Neural progenitor cell (in vitro differentiated cells): ENCODE measurements around the gene KRT7. TPM values are rescaled to one million over a fixed set of nuclear protein-coding genes. Genes with fewer than 3 reads are reported as not detected.
"Not testable (repeated sequence)": the region's sequence is repeated elsewhere in the genome, so short reads cannot be mapped to it uniquely, and the experiment has no call there.

Experiments used
- DNase-seq: peaks from one replicate; pipeline ENCODE4 v3.0.0-alpha.2; 2016; ENCODE audit warnings: low spot score
- H2AFZ ChIP-seq: fragments of 200-600 bp; sonication (generic); replicated peaks from 2 replicates; pipeline ENCODE4 v1.6.1; 2016; ENCODE audit warnings: antibody characterized with exemption
- H3F3A ChIP-seq: fragments of 200-600 bp; sonication (generic); 2 replicates; pipeline ENCODE4 v1.6.1; 2016; ENCODE audit warnings: antibody characterized with exemption, low read depth
- H3K27ac ChIP-seq: fragments of 200-600 bp; sonication (generic); 2 replicates; pipeline ENCODE4 v1.5.1; 2016; ENCODE audit warnings: mild to moderate bottlenecking
- H3K27me3 ChIP-seq: fragments of 200-600 bp; sonication (generic); 2 replicates; pipeline ENCODE4 v1.6.1; 2016; ENCODE audit warnings: mild to moderate bottlenecking, moderate library complexity
- H3K36me3 ChIP-seq: fragments of 200-600 bp; sonication (generic); 2 replicates; pipeline ENCODE4 v1.5.1; 2016
- H3K4me1 ChIP-seq: fragments of 200-600 bp; sonication (generic); 2 replicates; pipeline ENCODE4 v1.6.1; 2016; ENCODE audit warnings: mixed run types
- H3K4me2 ChIP-seq: fragments of 200-600 bp; sonication (generic); 2 replicates; pipeline ENCODE4 v1.6.1; 2016
- H3K4me3 ChIP-seq: fragments of 200-600 bp; sonication (generic); 2 replicates; pipeline ENCODE4 v1.5.1; 2016
- H3K79me2 ChIP-seq: fragments of 200-600 bp; sonication (generic); 2 replicates; pipeline ENCODE4 v1.6.1; 2016; ENCODE audit warnings: low read depth
- H3K9ac ChIP-seq: fragments of 200-600 bp; sonication (generic); 2 replicates; pipeline ENCODE4 v1.6.1; 2016
- H3K9me3 ChIP-seq: fragments of 200-600 bp; sonication (generic); 2 replicates; pipeline ENCODE4 v1.5.1; 2016; ENCODE audit warnings: low read depth
- H4K20me1 ChIP-seq: fragments of 200-600 bp; sonication (generic); 2 replicates; pipeline ENCODE4 v1.6.1; 2016; ENCODE audit warnings: low read depth
- H3K27ac Mint-ChIP-seq: 3 replicates; pipeline ENCODE4 v1.8.0; 2021; ENCODE audit warnings: mixed read lengths
- H3K27me3 Mint-ChIP-seq: 2 replicates; pipeline ENCODE4 v1.8.0; 2022; ENCODE audit warnings: low read depth, mild to moderate bottlenecking, inconsistent platforms, moderate library complexity, mixed read lengths; ENCODE audit not compliant: insufficient read depth
- H3K36me3 Mint-ChIP-seq: 3 replicates; pipeline ENCODE4 v1.8.0; 2021; ENCODE audit warnings: mixed read lengths
- H3K4me1 Mint-ChIP-seq: 3 replicates; pipeline ENCODE4 v1.8.0; 2021; ENCODE audit warnings: mixed read lengths
- H3K4me3 Mint-ChIP-seq: 3 replicates; pipeline ENCODE4 v1.8.0; 2021; ENCODE audit warnings: mild to moderate bottlenecking, moderate library complexity, mixed read lengths
- H3K9me3 Mint-ChIP-seq: 3 replicates; pipeline ENCODE4 v1.8.0; 2020; ENCODE audit warnings: mixed read lengths
- EZH2 ChIP-seq: fragments of 200-600 bp; sonication (generic); IDR thresholded peaks from 2 replicates; pipeline ENCODE4 v1.6.1; 2017; ENCODE audit warnings: antibody characterized with exemption, mild to moderate bottlenecking, moderate library complexity
- EZH2phosphoT487 ChIP-seq: fragments of 200-600 bp; sonication (generic); IDR thresholded peaks from 2 replicates; pipeline ENCODE4 v1.6.1; 2017; ENCODE audit warnings: antibody characterized with exemption
- total RNA-seq: library from RNA; depleted of rRNA; stranded (reverse); fragments of >200 nt; gene quantifications from 2 replicates; pipeline ENCODE4 v1.2.3, GENCODE V29; 2015; ENCODE audit warnings: low replicate concordance
- TF ChIP-seq, protein P1 (sequence below): fragments of 200-600 bp; sonication (generic); IDR thresholded peaks from 2 replicates; pipeline ENCODE4 v1.5.1; 2017; ENCODE audit warnings: antibody characterized with exemption, mild to moderate bottlenecking

KRT7 gene
- total RNA-seq, 1 donor from 2014 or later, result not detected

DNA sequence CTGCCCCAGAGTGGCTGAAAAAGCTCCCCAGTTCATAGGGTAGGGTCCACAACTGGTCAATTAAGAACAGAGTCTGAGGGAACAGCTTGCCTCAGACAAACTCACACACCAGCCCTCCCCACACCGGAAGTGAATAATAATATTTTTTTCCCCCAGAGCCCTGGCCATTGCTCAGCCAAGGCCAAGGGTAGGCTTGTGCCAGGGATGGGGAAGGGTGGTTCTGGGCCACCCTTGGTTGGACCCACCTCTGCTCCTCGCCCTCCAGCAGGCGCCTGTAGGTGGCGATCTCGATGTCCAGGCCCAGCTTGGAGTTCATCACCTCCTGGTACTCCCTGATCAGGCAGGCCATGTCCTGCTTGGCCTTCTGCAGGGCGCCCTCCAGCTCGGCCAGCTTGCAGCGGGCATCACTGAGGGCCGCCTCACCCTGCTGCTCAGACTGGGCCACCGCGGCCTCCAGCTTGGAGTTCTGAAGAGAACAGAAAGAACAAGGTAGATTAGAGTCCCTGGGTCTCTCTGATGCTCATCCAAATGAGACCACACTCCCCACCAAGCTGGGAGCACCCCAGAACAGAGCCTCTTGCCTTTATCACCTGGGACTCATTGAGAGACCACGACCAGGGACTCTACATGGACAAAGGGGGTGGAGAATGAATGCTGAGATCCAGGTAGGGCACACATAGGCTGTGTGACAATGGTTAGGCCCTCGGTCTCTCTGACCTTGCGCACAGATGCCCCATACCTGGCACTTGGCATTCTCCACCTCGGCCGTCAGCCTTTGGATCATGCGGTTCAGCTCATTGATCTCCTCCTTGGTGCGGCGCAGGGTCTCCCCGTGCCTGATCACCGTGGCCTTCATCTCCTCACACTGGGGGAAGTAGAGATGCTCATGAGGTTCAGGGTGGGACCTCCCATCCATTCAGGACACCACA is 54.1 kb downstream of the KRT7 start:
- not testable (repeated sequence) for H3K9me3 ChIP-seq, H3K27me3 Mint-ChIP-seq, H3K4me3 ChIP-seq, H3K36me3 Mint-ChIP-seq, H3K9me3 Mint-ChIP-seq, DNase-seq, H3K4me1 Mint-ChIP-seq, H3F3A ChIP-seq, H3K4me2 ChIP-seq, H3K36me3 ChIP-seq, H3K9ac ChIP-seq, H3K79me2 ChIP-seq, H3K4me1 ChIP-seq, H3K27me3 ChIP-seq, H4K20me1 ChIP-seq, H3K27ac ChIP-seq, H3K4me3 Mint-ChIP-seq, H2AFZ ChIP-seq, H3K27ac Mint-ChIP-seq
- TF ChIP-seq, protein P1, sequence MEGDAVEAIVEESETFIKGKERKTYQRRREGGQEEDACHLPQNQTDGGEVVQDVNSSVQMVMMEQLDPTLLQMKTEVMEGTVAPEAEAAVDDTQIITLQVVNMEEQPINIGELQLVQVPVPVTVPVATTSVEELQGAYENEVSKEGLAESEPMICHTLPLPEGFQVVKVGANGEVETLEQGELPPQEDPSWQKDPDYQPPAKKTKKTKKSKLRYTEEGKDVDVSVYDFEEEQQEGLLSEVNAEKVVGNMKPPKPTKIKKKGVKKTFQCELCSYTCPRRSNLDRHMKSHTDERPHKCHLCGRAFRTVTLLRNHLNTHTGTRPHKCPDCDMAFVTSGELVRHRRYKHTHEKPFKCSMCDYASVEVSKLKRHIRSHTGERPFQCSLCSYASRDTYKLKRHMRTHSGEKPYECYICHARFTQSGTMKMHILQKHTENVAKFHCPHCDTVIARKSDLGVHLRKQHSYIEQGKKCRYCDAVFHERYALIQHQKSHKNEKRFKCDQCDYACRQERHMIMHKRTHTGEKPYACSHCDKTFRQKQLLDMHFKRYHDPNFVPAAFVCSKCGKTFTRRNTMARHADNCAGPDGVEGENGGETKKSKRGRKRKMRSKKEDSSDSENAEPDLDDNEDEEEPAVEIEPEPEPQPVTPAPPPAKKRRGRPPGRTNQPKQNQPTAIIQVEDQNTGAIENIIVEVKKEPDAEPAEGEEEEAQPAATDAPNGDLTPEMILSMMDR, result peak; percentile 38

GRCh38 chr12:52287816-52288805 is 55.1 kb downstream of the KRT7 start:
- not testable (repeated sequence) for H3K27ac Mint-ChIP-seq, H3K4me3 ChIP-seq, H3K27ac ChIP-seq, H3K9ac ChIP-seq, H3K4me3 Mint-ChIP-seq, H3K79me2 ChIP-seq, H3K9me3 Mint-ChIP-seq, H4K20me1 ChIP-seq, H3F3A ChIP-seq, H3K4me1 Mint-ChIP-seq, DNase-seq, H3K36me3 Mint-ChIP-seq, H3K27me3 Mint-ChIP-seq, H3K9me3 ChIP-seq, H3K4me1 ChIP-seq, H2AFZ ChIP-seq, H3K4me2 ChIP-seq, H3K36me3 ChIP-seq
- peaks cover 13% of the 10 kb centered on the region for H3K27me3 ChIP-seq

GRCh38 chr12:52290483-52291134 is 57.6 kb downstream of the KRT7 start:
- not testable (repeated sequence) for H3K36me3 ChIP-seq, H4K20me1 ChIP-seq, H3K4me2 ChIP-seq, H3K9ac ChIP-seq, H3F3A ChIP-seq, H3K9me3 Mint-ChIP-seq, H3K4me3 ChIP-seq, H3K27ac ChIP-seq, H3K9me3 ChIP-seq, DNase-seq, H2AFZ ChIP-seq, H3K27ac Mint-ChIP-seq, H3K36me3 Mint-ChIP-seq, H3K4me1 ChIP-seq, H3K79me2 ChIP-seq, H3K4me3 Mint-ChIP-seq, H3K4me1 Mint-ChIP-seq
- H3K27me3 ChIP-seq, result peaks cover 24% of the 10 kb centered on the region
- H3K27me3 Mint-ChIP-seq, result peaks cover 12% of the 10 kb centered on the region

DNA sequence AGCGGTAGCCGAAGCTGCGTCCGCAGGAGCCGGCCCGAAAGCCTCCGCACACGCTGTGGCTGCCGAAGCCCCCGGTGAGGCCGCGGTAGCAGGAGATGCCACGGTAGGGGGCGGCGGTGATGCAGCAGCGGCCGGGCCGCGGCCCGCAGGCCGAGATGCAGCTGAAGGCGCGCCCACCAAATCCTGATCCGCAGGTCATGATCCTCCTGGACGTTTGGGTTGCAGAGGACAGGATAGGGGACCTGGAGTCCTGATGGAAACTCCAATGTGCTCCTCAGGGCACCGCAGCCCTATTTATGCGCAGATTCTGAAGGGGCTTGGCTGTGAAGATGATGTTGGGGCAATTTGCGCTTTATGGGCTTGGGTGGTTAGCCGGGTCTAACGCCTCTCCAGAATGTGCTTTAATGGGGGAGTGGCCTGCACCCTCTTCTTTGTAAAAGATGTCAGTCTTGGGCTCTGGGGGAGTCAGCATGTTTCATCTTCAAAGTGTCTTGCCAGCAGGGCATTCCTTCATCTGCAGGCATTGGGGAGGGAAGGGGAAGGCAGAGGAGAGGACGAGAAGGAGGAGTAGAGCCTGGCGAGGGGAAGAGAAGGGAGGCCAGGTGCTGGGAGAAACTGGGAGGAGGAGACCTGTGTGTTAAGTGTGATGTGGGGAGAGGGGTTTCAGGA is 58.4 kb downstream of the KRT7 start, which contains the start of gene KRT81:
KRT81 (minus strand) TSS at position 268 of the 669 bp plus-strand sequence; CDS start at position 199, 69 bp downstream.
- Histone ChIP-seq H3K27ac (no peak within 1 kb of the TSS), H3K4me2 (no peak within 1 kb of the TSS), H3F3A (no peaks in the 10 kb centered on the region), H3K27me3 (peaks cover 27% of the 10 kb centered on the region), H3K36me3 (no peaks in the 10 kb centered on the region), H3K79me2 (no peaks in the 10 kb centered on the region), H3K4me3 (no peak within 1 kb of the TSS), H3K9ac (no peak within 1 kb of the TSS), H2AFZ (no peak within 1 kb of the TSS), H3K9me3 (no peaks in the 10 kb centered on the region), H4K20me1 (no peaks in the 10 kb centered on the region), H3K4me1 (no peaks in the 10 kb centered on the region)
- Mint-ChIP-seq H3K4me1 (no peaks in the 10 kb centered on the region), H3K9me3 (no peaks in the 10 kb centered on the region), H3K27me3 (peaks cover 13% of the 10 kb centered on the region), H3K4me3 (no peak within 1 kb of the TSS), H3K27ac (no peak within 1 kb of the TSS), H3K36me3 (no peaks in the 10 kb centered on the region)
- DNase-seq, result no peak
- TF ChIP-seq EZH2 (no peak), EZH2phosphoT487 (no peak)
- TF ChIP-seq, protein P1, result no peak
